ENCODE data around the gene NTSR1.

NTSR1 gene

GRCh38 chr20:62696989-62697388, 11.6 kb upstream of the NTSR1 start:
- Histone ChIP-seq H3K36me3 (no peaks in the 10 kb centered on the region), H3K27ac (no peak overlapping the region), H3K27me3 (ENCODE audit: insufficient read depth, low read depth, severe bottlenecking) (no peaks in the 10 kb centered on the region), H3K9me3 (ENCODE audit: severe bottlenecking) (no peaks in the 10 kb centered on the region), H3K4me3 (ENCODE audit: low read depth, low read length) (no peak overlapping the region)
- DNase-seq: no peak
- TF ChIP-seq CTCF (IDR thresholded peaks at IDR 0.05; ENCODE audit: low read depth, low read length): no peak

- Histone ChIP-seq H3K36me3 (no peaks in the 10 kb centered on the region), H3K9me3 (ENCODE audit: severe bottlenecking) (no peaks in the 10 kb centered on the region), H3K27ac (no peak overlapping the region), H3K4me3 (ENCODE audit: low read depth, low read length) (no peak overlapping the region), H3K27me3 (ENCODE audit: insufficient read depth, low read depth, severe bottlenecking) (no peaks in the 10 kb centered on the region)
- no peak for TF ChIP-seq CTCF (IDR thresholded peaks at IDR 0.05; ENCODE audit: low read depth, low read length)
- no peak for DNase-seq
Measured at GRCh38 chr20:62697468-62697912, 11.1 kb upstream of the NTSR1 start.

- DNase-seq: peak; percentile 40
- no peak overlapping the region for H3K4me3 ChIP-seq (ENCODE audit: low read depth, low read length)
- H3K27me3 ChIP-seq (ENCODE audit: insufficient read depth, low read depth, severe bottlenecking): no peaks in the 10 kb centered on the region
- H3K27ac ChIP-seq: no peak overlapping the region
- no peak for TF ChIP-seq CTCF (IDR thresholded peaks at IDR 0.05; ENCODE audit: low read depth, low read length)
- no peaks in the 10 kb centered on the region for H3K36me3 ChIP-seq
- no peaks in the 10 kb centered on the region for H3K9me3 ChIP-seq (ENCODE audit: severe bottlenecking)
Measured at GRCh38 chr20:62698231-62698630, 10.4 kb upstream of the NTSR1 start.

GRCh38 chr20:62699296-62699695, 9.3 kb upstream of the NTSR1 start:
- H3K36me3 ChIP-seq: no peaks in the 10 kb centered on the region
- H3K27me3 ChIP-seq (ENCODE audit: insufficient read depth, low read depth, severe bottlenecking): no peaks in the 10 kb centered on the region
- TF ChIP-seq CTCF (IDR thresholded peaks at IDR 0.05; ENCODE audit: low read depth, low read length): no peak
- H3K9me3 ChIP-seq (ENCODE audit: severe bottlenecking): no peaks in the 10 kb centered on the region
- no peak for DNase-seq
- H3K27ac ChIP-seq: no peak overlapping the region
- no peak overlapping the region for H3K4me3 ChIP-seq (ENCODE audit: low read depth, low read length)

GRCh38 chr20:62699741-62700140, 8.9 kb upstream of the NTSR1 start:
- no peak for DNase-seq
- Histone ChIP-seq H3K9me3 (ENCODE audit: severe bottlenecking) (no peaks in the 10 kb centered on the region), H3K36me3 (no peaks in the 10 kb centered on the region), H3K27ac (no peak overlapping the region), H3K27me3 (ENCODE audit: insufficient read depth, low read depth, severe bottlenecking) (no peaks in the 10 kb centered on the region), H3K4me3 (ENCODE audit: low read depth, low read length) (no peak overlapping the region)
- no peak for TF ChIP-seq CTCF (IDR thresholded peaks at IDR 0.05; ENCODE audit: low read depth, low read length)

GRCh38 chr20:62700261-62700930, 8.2 kb upstream of the NTSR1 start:
- no peak overlapping the region for H3K27ac ChIP-seq
- TF ChIP-seq CTCF (IDR thresholded peaks at IDR 0.05; ENCODE audit: low read depth, low read length): no peak
- no peaks in the 10 kb centered on the region for H3K36me3 ChIP-seq
- no peak overlapping the region for H3K4me3 ChIP-seq (ENCODE audit: low read depth, low read length)
- DNase-seq: no peak
- H3K9me3 ChIP-seq (ENCODE audit: severe bottlenecking): no peaks in the 10 kb centered on the region
- no peaks in the 10 kb centered on the region for H3K27me3 ChIP-seq (ENCODE audit: insufficient read depth, low read depth, severe bottlenecking)
